Measurements from ENCODE around the gene PLK3. TPM values are rescaled to one million over a fixed set of nuclear protein-coding genes. Genes with fewer than 3 reads are reported as not detected.
A peak's percentile ranks its signal among the peaks of the same experiment; 100 is the strongest.
"Not testable (repeated sequence)": the region's sequence is repeated elsewhere in the genome, so short reads cannot be mapped to it uniquely, and the experiment has no call there.

PLK3 gene
- 10 to 100 TPM; 37.1 to 44.6 (median 39.2) TPM for total RNA-seq (2021; fragmentation: NEBNext Ultra II Directional; extraction: Animal tissue kit (Norgen Biotek cat#: 25700))
- long read RNA-seq, transcript PLK3-201 (15 exons, 2,492 nt) = major isoform, 48 of 75 reads
- long read RNA-seq, partial matches to known transcripts = 10 of 75 reads
- long read RNA-seq, other reads (novel, unspliced or antisense) = 17 of 75 reads

DNA sequence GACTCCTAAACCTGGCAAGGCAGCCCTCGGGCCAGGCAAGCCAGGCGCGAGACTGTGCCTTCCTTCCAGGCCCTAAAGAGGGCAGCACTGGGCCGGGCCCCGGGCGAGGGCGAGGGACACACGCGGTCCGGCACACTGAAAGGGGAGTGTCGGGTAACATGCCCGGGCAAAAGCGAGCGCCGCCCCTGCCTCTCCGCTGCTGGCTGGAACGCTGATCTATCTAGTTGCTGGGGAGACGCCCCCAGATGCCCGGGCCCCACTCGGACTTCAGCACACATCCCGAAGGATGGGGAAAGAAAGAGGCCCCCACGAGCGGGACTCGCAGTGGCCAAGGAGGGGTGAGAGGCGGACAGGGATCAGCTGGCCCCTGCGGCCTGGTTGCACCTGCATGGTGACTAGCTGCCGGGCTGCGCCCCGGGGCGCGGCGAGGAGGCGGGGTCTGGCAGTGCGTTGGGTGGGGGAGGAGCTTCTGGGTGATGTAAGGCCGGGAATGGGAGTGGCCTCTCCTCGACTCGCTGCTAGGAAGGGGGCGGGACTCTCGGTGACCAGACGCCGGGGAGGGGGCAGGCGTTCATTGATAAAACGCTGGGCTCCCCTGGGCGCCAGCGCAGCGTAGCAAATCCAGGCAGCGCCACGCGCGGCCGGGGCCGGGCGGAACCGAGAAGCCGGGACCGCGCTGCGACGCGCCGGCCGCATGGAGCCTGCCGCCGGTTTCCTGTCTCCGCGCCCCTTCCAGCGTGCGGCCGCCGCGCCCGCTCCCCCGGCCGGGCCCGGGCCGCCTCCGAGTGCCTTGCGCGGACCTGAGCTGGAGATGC lies at the start of gene PLK3:
TSS of gene PLK3 (plus strand) at position 608 of the 815 bp plus-strand sequence. CDS start at position 695, 87 bp downstream.
- Mint-ChIP-seq H3K4me1 (ENCODE audit: low read depth) (peaks cover 47% of the 10 kb centered on the region), H3K36me3 (ENCODE audit: low read depth) (peaks cover 32% of the 10 kb centered on the region), H3K4me3 (peak within 1 kb of the TSS; percentile 94)

DNA sequence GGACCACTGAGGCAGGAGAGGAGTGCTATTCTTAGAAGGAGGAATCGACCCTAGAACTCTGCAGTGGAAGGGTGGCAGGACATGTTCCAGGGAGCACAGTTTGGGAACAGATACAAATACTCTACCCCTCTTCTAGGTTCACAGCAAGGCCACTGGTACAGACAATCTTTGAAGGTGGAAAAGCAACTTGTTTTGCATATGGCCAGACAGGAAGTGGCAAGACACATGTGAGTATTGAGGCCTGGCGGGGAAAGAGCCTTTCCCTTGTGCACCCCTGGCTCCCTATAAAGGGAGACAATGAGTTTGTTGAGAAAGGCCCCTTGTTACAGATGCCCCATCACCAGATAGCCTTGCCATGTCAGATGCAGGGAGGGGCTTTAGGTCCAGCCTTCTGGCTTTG lies 42.8 kb upstream of the PLK3 start:
- H3K36me3 Mint-ChIP-seq (ENCODE audit: low read depth) = peaks cover 16% of the 10 kb centered on the region; the same call in 1 of the 2 replicates
- no peak overlapping the region for H3K27ac Mint-ChIP-seq
- H3K27me3 Mint-ChIP-seq (ENCODE audit: insufficient read depth) = no peaks in the 10 kb centered on the region
- DNase-seq = no peak
- H3K9me3 Mint-ChIP-seq = no peaks in the 10 kb centered on the region
- TF ChIP-seq, protein P1, sequence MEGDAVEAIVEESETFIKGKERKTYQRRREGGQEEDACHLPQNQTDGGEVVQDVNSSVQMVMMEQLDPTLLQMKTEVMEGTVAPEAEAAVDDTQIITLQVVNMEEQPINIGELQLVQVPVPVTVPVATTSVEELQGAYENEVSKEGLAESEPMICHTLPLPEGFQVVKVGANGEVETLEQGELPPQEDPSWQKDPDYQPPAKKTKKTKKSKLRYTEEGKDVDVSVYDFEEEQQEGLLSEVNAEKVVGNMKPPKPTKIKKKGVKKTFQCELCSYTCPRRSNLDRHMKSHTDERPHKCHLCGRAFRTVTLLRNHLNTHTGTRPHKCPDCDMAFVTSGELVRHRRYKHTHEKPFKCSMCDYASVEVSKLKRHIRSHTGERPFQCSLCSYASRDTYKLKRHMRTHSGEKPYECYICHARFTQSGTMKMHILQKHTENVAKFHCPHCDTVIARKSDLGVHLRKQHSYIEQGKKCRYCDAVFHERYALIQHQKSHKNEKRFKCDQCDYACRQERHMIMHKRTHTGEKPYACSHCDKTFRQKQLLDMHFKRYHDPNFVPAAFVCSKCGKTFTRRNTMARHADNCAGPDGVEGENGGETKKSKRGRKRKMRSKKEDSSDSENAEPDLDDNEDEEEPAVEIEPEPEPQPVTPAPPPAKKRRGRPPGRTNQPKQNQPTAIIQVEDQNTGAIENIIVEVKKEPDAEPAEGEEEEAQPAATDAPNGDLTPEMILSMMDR (IDR thresholded peaks at IDR 0.05) = no peak
- no peaks in the 10 kb centered on the region for H3K4me1 Mint-ChIP-seq (ENCODE audit: low read depth)
- H3K4me3 Mint-ChIP-seq = no peak overlapping the region

More for the DNA sequence above, at the start of gene PLK3:
- H3K27me3 Mint-ChIP-seq (ENCODE audit: insufficient read depth) = peaks cover 9% of the 10 kb centered on the region
- peak within 1 kb of the TSS; percentile 96 for H3K27ac Mint-ChIP-seq
- peak; percentile 98 for DNase-seq
- no peaks in the 10 kb centered on the region for H3K9me3 Mint-ChIP-seq
- TF ChIP-seq, protein P1 (IDR thresholded peaks at IDR 0.05) = peak; percentile 88

DNA sequence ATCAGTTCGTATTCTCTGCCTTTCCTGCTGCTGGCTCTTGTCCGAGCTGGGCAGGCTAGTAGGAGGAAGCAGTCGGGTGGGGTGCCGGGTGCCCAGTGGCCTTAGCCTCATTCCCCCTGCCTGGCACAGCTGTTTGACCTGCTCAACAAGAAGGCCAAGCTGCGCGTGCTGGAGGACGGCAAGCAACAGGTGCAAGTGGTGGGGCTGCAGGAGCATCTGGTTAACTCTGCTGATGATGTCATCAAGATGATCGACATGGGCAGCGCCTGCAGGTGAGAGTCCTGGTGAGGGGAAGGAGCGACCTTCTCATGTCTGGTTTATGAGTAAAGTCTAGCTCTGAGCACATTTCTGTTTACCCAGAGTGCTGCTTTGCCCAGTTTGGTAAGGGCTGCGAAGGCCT lies 41.1 kb upstream of the PLK3 start:
- TF ChIP-seq, protein P1 (IDR thresholded peaks at IDR 0.05) = no peak
- no peaks in the 10 kb centered on the region for H3K27me3 Mint-ChIP-seq (ENCODE audit: insufficient read depth)
- no peaks in the 10 kb centered on the region for H3K4me1 Mint-ChIP-seq (ENCODE audit: low read depth)
- DNase-seq = no peak
- no peaks in the 10 kb centered on the region for H3K9me3 Mint-ChIP-seq
- peaks cover 27% of the 10 kb centered on the region; the same call in 1 of the 2 replicates for H3K36me3 Mint-ChIP-seq (ENCODE audit: low read depth)
- H3K4me3 Mint-ChIP-seq = no peak overlapping the region
- H3K27ac Mint-ChIP-seq = no peak overlapping the region

DNA sequence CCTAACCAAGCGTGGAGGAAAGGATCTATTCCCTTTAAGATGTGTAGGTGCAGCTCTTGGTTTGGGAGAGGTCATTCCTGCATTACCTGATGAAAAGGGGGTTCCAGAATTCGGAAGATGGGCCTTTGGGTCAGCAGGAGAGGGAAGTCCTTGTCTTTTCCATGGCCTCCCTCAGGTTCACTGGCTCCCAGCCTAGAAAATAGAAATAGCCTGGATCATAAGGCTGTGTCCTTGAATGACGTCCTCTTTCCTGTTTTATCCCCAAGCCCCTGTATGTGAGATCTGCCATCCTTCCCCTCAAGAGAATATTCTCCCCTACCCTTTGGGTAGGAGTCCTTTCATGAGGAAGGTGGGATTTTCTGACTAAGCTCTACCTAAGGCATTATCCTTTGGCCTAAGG lies 39.3 kb upstream of the PLK3 start:
- TF ChIP-seq, protein P1 (IDR thresholded peaks at IDR 0.05) = no peak

DNA sequence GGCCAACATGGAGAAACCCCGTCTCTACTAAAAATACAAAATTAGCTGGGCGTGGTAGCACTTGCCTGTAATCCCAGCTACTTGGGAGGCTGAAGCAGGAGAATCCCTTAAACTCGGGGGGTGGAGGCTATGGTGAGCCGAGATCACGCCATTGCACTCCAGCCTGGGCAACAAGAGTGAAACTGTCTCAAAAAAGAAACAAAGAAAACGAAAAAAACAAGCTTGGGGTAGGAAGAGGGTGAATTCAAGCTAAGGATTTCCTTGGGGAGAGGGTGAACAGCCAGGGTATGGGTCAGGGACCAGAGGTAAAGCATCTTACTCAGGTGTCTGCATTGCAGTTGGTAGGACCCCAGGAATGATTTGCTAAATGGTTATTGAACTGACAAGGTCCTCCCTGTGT lies 33.8 kb upstream of the PLK3 start:
- not testable (repeated sequence) for H3K9me3 Mint-ChIP-seq; H3K4me1 Mint-ChIP-seq (ENCODE audit: low read depth); H3K27ac Mint-ChIP-seq; DNase-seq; H3K27me3 Mint-ChIP-seq (ENCODE audit: insufficient read depth); H3K4me3 Mint-ChIP-seq
- H3K36me3 Mint-ChIP-seq (ENCODE audit: low read depth) = peaks cover 19% of the 10 kb centered on the region; the same call in 1 of the 2 replicates

More for the DNA sequence above, 39.3 kb upstream of the PLK3 start:
- Mint-ChIP-seq H3K4me1 (ENCODE audit: low read depth) (no peaks in the 10 kb centered on the region), H3K36me3 (ENCODE audit: low read depth) (peaks cover 22% of the 10 kb centered on the region; the same call in 1 of the 2 replicates), H3K27me3 (ENCODE audit: insufficient read depth) (no peaks in the 10 kb centered on the region), H3K27ac (no peak overlapping the region), H3K4me3 (no peak overlapping the region), H3K9me3 (no peaks in the 10 kb centered on the region)
- DNase-seq = no peak

All from HFFc6 (cell line).